Ovary (tissue), 9 donors: ENCODE results near the gene DSG3. TPM values are rescaled to one million over a fixed set of nuclear protein-coding genes. Genes with fewer than 3 reads are reported as not detected.
"Not testable (repeated sequence)": the region's sequence is repeated elsewhere in the genome, so short reads cannot be mapped to it uniquely, and the experiment has no call there.

Experiments used
- DNase-seq, 5 donors: peaks; one replicate each; pipeline ENCODE4 v3.0.0-alpha.2; 2019 to 2020
- H3K27ac ChIP-seq, 2 donors: fragments of 200-600 bp; one replicate each; pipeline versions ENCODE4 v1.5.1 to v1.8.0; 2019 to 2022
- H3K27me3 ChIP-seq: fragments of 200-600 bp; one replicate; pipeline ENCODE4 v1.8.0; 2022
- H3K36me3 ChIP-seq: fragments of 200-600 bp; sonication (generic); one replicate; pipeline ENCODE4 v1.5.1; 2019
- H3K4me1 ChIP-seq: one replicate; pipeline ENCODE4 v1.8.1; 2013; ENCODE audit warnings: mild to moderate bottlenecking, moderate library complexity; ENCODE audit not compliant: insufficient read depth
- H3K4me3 ChIP-seq: fragments of 200-600 bp; sonication (generic); one replicate; pipeline ENCODE4 v1.5.1; 2017
- H3K9me3 ChIP-seq, 2 donors: fragments of 200-600 bp in 1 of 2; sonication (generic) in 1 of 2; one replicate each; pipeline versions ENCODE4 v1.5.1 to v1.8.1; 2013 to 2019; ENCODE audit warnings: mild to moderate bottlenecking in 1 of 2, moderate library complexity in 1 of 2
- CTCF ChIP-seq, 3 donors: fragments of 450-650 bp in 2 of 3; fragments of 200-600 bp in 1 of 3; IDR thresholded peaks; one replicate each; pipeline versions ENCODE4 v1.5.1 to v1.8.0; 2016 to 2022; ENCODE audit warnings: antibody characterized with exemption in 3 of 3, mild to moderate bottlenecking in 1 of 3
- EP300 ChIP-seq: sonication (generic); formaldehyde crosslinking; IDR thresholded peaks from one replicate; pipeline ENCODE4 v1.6.1; 2017; ENCODE audit warnings: antibody characterized with exemption
- POLR2A ChIP-seq: fragments of 450-650 bp; IDR thresholded peaks from one replicate; pipeline ENCODE4 v1.6.1; 2017; ENCODE audit warnings: antibody characterized with exemption, mild to moderate bottlenecking, moderate library complexity
- WGBS, 3 donors: extraction: QIAGEN DNeasy Blood & Tissue Kit in 1 of 3; methylation state at CpG; one replicate each; pipeline versions ENCODE4 v1.1.5 to v1.1.7; 2013 to 2017; 5-methylcytosine and 5-hydroxymethylcytosine counted together
- intact Hi-C, 4 donors: fragments of 100-400 bp; cut with DNase I; formaldehyde crosslinking; loops; one replicate each; pipeline versions ENCODE4 v1.11.0 to v1.15.1; 2022 to 2023
- polyA plus RNA-seq, 2 donors: library from polyadenylated mRNA; stranded (reverse); fragments of 200-250 nt in 1 of 2; fragments of 350-450 nt in 1 of 2; fragmentation: Illumina TruSeq in 1 of 2; extraction: RNeasy Lipid Tissue Mini Kit (QIAGEN cat#74804) in 1 of 2; gene quantifications; one replicate each; pipeline ENCODE4 v1.2.3, GENCODE V29; 2013 to 2014
- total RNA-seq, 7 donors: library from RNA; depleted of rRNA in 2 of 7; stranded (reverse); fragments of >200 nt in 2 of 7; fragmentation: NEBNext Ultra II Directional in 3 of 7; extraction: Animal tissue kit (Norgen Biotek cat#: 25700) in 3 of 7; gene quantifications; one replicate each; pipeline versions ENCODE4 v1.1.0 to v1.2.4, GENCODE V29; 2016 to 2023
- donor health status: DM: no; HTN: no; CAD: no; lungs with moderate emphysema.
- donor health status: DM: no; HTN: no; CAD: no.
- donor health status: Bipolar disorder and iron deficiency.
- donor health status: DM: yes; HTN: yes; CAD: no.
- donor health status: DM: no; HTN: no; CAD: no.
- donor health status: DM: yes; HTN: yes; CAD: no.

DSG3 gene
- total and polyA plus RNA-seq, 9 donors, result under 0.01 to 0.05 (median 0.03) TPM; not detected in 6

GRCh38 chr18:31503011-31503410, 55.5 kb downstream of the DSG3 start:
- intact Hi-C loops, result no loop called here
- WGBS, 3 donors, result 93 to 96% (median 94%) methylated on average over 4 of the region's 4 CpGs
- no peak for DNase-seq
- Histone ChIP-seq H3K9me3 (no peaks in the 10 kb centered on the region), H3K4me1 (no peaks in the 10 kb centered on the region), H3K36me3 (no peaks in the 10 kb centered on the region), H3K4me3 (no peak overlapping the region), H3K27ac (no peak overlapping the region), H3K27me3 (no peaks in the 10 kb centered on the region)
- TF ChIP-seq CTCF (IDR thresholded peaks at IDR 0.05), result no peak
- no peak for TF ChIP-seq POLR2A
- TF ChIP-seq EP300, result no peak

- H3K4me1 ChIP-seq, result no peaks in the 10 kb centered on the region
- H3K4me3 ChIP-seq, result no peak overlapping the region
- 77 to 80% (median 80%) methylated on average over 10 of the region's 10 CpGs for WGBS, 3 donors
- no peak for DNase-seq
- no peak for TF ChIP-seq CTCF (IDR thresholded peaks at IDR 0.05)
- no peak for TF ChIP-seq EP300
- no peak for TF ChIP-seq POLR2A
- H3K36me3 ChIP-seq, result no peaks in the 10 kb centered on the region
- H3K9me3 ChIP-seq, result no peaks in the 10 kb centered on the region
- H3K27me3 ChIP-seq, result no peaks in the 10 kb centered on the region
- intact Hi-C loops, result no loop called here
- H3K27ac ChIP-seq, result no peak overlapping the region
Observed at GRCh38 chr18:31504455-31505147, 57.1 kb downstream of the DSG3 start.

GRCh38 chr18:31505156-31505555, 57.6 kb downstream of the DSG3 start:
- TF ChIP-seq EP300 (no peak), POLR2A (no peak), CTCF (IDR thresholded peaks at IDR 0.05) (no peak)
- intact Hi-C loops, result no loop called here
- Histone ChIP-seq H3K27ac (no peak overlapping the region), H3K4me1 (no peaks in the 10 kb centered on the region), H3K4me3 (no peak overlapping the region), H3K27me3 (no peaks in the 10 kb centered on the region), H3K36me3 (no peaks in the 10 kb centered on the region), H3K9me3 (no peaks in the 10 kb centered on the region)
- DNase-seq, result no peak
- 71 to 73% (median 72%) methylated on average over 6 of the region's 6 CpGs for WGBS, 3 donors

- Histone ChIP-seq H3K4me1 (no peaks in the 10 kb centered on the region), H3K27ac (no peak overlapping the region), H3K4me3 (no peak overlapping the region), H3K9me3 (no peaks in the 10 kb centered on the region), H3K36me3 (no peaks in the 10 kb centered on the region), H3K27me3 (no peaks in the 10 kb centered on the region)
- 63 to 64% (median 64%) methylated on average over 5 of the region's 5 CpGs for WGBS, 3 donors
- DNase-seq, result no peak
- intact Hi-C loops, result no loop called here
- TF ChIP-seq EP300 (no peak), CTCF (IDR thresholded peaks at IDR 0.05) (no peak), POLR2A (no peak)
Observed at GRCh38 chr18:31506024-31506742, 58.6 kb downstream of the DSG3 start.

GRCh38 chr18:31507124-31507523, 59.6 kb downstream of the DSG3 start:
- H3K27me3 ChIP-seq, H3K4me3 ChIP-seq, H3K4me1 ChIP-seq, intact Hi-C loops, H3K9me3 ChIP-seq, H3K36me3 ChIP-seq, DNase-seq, H3K27ac ChIP-seq: not testable (repeated sequence)
- WGBS, 3 donors, result 94 to 99% (median 99%) methylated on average over 2 of the region's 2 CpGs
